Trophoblast cell (in vitro differentiated cells and primary cell): ENCODE measurements around the gene SNTN.

Experiments
- DNase-seq, 2 donors: peaks; one replicate each; pipeline ENCODE4 v3.0.0-alpha.2; 2016
- H2AFZ ChIP-seq: 2 replicates; pipeline ENCODE4 v1.6.1; 2013; ENCODE audit warnings: low read length, moderate library complexity, mild to moderate bottlenecking; ENCODE audit not compliant: insufficient read depth, poor library complexity
- H2AK5ac ChIP-seq: 2 replicates; pipeline ENCODE4 v1.6.1; 2013; ENCODE audit warnings: mild to moderate bottlenecking, low read length
- H2BK120ac ChIP-seq: 2 replicates; pipeline ENCODE4 v1.6.1; 2013; ENCODE audit warnings: low read length, mild to moderate bottlenecking, moderate library complexity; ENCODE audit not compliant: insufficient read depth, poor library complexity
- H2BK12ac ChIP-seq: 2 replicates; pipeline ENCODE4 v1.6.1; 2013; ENCODE audit warnings: mild to moderate bottlenecking, low read length, moderate library complexity
- H2BK5ac ChIP-seq: 2 replicates; pipeline ENCODE4 v1.6.1; 2013; ENCODE audit warnings: low read length, low read depth, moderate library complexity, mild to moderate bottlenecking; ENCODE audit not compliant: poor library complexity
- H3K14ac ChIP-seq: 2 replicates; pipeline ENCODE4 v1.6.1; 2013; ENCODE audit warnings: mild to moderate bottlenecking, low read length
- H3K18ac ChIP-seq: 2 replicates; pipeline ENCODE4 v1.6.1; 2013; ENCODE audit warnings: mild to moderate bottlenecking, low read length
- H3K23ac ChIP-seq: 2 replicates; pipeline ENCODE4 v1.6.1; 2013; ENCODE audit warnings: low read length
- H3K27ac ChIP-seq: 2 replicates; pipeline ENCODE4 v1.5.1; 2013; ENCODE audit warnings: low read depth, mild to moderate bottlenecking, inconsistent platforms, low read length, moderate library complexity
- H3K27me3 ChIP-seq: 2 replicates; pipeline ENCODE4 v1.6.1; 2013; ENCODE audit warnings: inconsistent platforms, mild to moderate bottlenecking, low read length, moderate library complexity; ENCODE audit not compliant: insufficient read depth
- H3K36me3 ChIP-seq, 2 experiments: 1 replicate in 1 of 2; 2 replicates in 1 of 2; pipeline ENCODE4 v1.6.1; 2013; ENCODE audit warnings: low read length in 2 of 2, mild to moderate bottlenecking in 2 of 2, moderate library complexity in 1 of 2; ENCODE audit not compliant: insufficient read depth in 2 of 2, control insufficient read depth in 1 of 2
- H3K4ac ChIP-seq: 2 replicates; pipeline ENCODE4 v1.6.1; 2013; ENCODE audit warnings: low read depth, mild to moderate bottlenecking, low read length, moderate library complexity
- H3K4me1 ChIP-seq, 2 experiments: 1 replicate in 1 of 2; 2 replicates in 1 of 2; pipeline ENCODE4 v1.6.1; 2013; ENCODE audit warnings: low read length in 2 of 2, mild to moderate bottlenecking in 2 of 2, moderate library complexity in 1 of 2; ENCODE audit not compliant: insufficient read depth in 2 of 2, control insufficient read depth in 1 of 2
- H3K4me2 ChIP-seq: 2 replicates; pipeline ENCODE4 v1.6.1; 2013; ENCODE audit warnings: inconsistent platforms, mild to moderate bottlenecking, low read length, moderate library complexity
- H3K4me3 ChIP-seq: 2 replicates; pipeline ENCODE4 v1.5.1; 2013; ENCODE audit warnings: mild to moderate bottlenecking, low read depth, low read length, inconsistent platforms
- H3K79me1 ChIP-seq: one replicate; pipeline ENCODE4 v1.6.1; 2013; ENCODE audit warnings: low read length
- H3K79me2 ChIP-seq: 2 replicates; pipeline ENCODE4 v1.6.1; 2013; ENCODE audit warnings: low read length, mild to moderate bottlenecking; ENCODE audit not compliant: control insufficient read depth, insufficient read depth, poor library complexity
- H3K9ac ChIP-seq: 2 replicates; pipeline ENCODE4 v1.6.1; 2013; ENCODE audit warnings: mild to moderate bottlenecking, low read length
- H3K9me3 ChIP-seq: 2 replicates; pipeline ENCODE4 v1.6.1; 2013; ENCODE audit warnings: low read depth, mild to moderate bottlenecking, control low read depth, inconsistent platforms, low read length; ENCODE audit not compliant: insufficient read depth
- H4K12ac ChIP-seq: 2 replicates; pipeline ENCODE4 v1.6.1; 2013; ENCODE audit warnings: low read depth, mild to moderate bottlenecking, low read length, moderate library complexity
- H4K8ac ChIP-seq: 2 replicates; pipeline ENCODE4 v1.6.1; 2013; ENCODE audit warnings: low read depth, mild to moderate bottlenecking, low read length, moderate library complexity
- H4K91ac ChIP-seq: one replicate; pipeline ENCODE4 v1.6.1; 2013; ENCODE audit warnings: low read depth, mild to moderate bottlenecking, low read length, moderate library complexity
- whole genome bisulfite sequencing: extraction: QIAGEN DNeasy Blood & Tissue Kit; methylation state at CpG from one replicate; pipeline ENCODE4 v1.1.7; 2013; ENCODE audit warnings: missing lambda C conversion rate; ENCODE audit not compliant: insufficient read length, insufficient coverage; ENCODE audit errors: extremely low coverage; 5-methylcytosine and 5-hydroxymethylcytosine counted together

Gene SNTN

DNA sequence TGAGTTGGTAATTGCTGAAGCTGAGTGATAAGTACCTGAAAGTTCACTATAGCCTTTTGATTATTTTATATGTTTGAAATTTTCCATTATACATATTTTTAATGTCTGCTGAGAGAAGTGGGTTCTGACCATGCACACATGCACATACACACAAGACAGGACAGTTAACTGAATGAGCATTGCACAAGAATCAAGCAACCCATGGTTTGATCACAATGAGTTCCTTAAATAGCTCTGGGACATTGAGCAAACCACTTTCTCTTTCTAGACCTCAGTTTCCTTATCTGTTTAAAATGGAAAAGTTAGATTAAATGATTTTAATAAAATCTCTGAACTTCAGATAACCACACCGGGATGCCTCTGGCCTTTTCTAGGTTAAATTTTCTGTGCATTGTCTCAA lies 26.7 kb downstream of the SNTN start:
- Histone ChIP-seq H2BK12ac (no peak overlapping the region), H3K4me1 (no peaks in the 10 kb centered on the region), H4K12ac (no peak overlapping the region), H3K27me3 (no peaks in the 10 kb centered on the region), H3K18ac (no peak overlapping the region), H3K4ac (no peak overlapping the region), H2AFZ (no peak overlapping the region), H3K36me3 (no peaks in the 10 kb centered on the region), H3K27ac (no peak overlapping the region), H2BK5ac (no peak overlapping the region), H3K14ac (no peak overlapping the region), H3K79me2 (no peaks in the 10 kb centered on the region), H3K9ac (no peak overlapping the region), H4K91ac (no peak overlapping the region), H3K4me3 (no peak overlapping the region), H3K9me3 (no peaks in the 10 kb centered on the region), H3K79me1 (no peaks in the 10 kb centered on the region), H2BK120ac (no peak overlapping the region), H3K4me2 (no peak overlapping the region), H4K8ac (no peak overlapping the region), H2AK5ac (no peak overlapping the region), H3K23ac (no peak overlapping the region)
- no peak for DNase-seq
- no CpG with 5 or more reads among the region's 1 CpG for WGBS

DNA sequence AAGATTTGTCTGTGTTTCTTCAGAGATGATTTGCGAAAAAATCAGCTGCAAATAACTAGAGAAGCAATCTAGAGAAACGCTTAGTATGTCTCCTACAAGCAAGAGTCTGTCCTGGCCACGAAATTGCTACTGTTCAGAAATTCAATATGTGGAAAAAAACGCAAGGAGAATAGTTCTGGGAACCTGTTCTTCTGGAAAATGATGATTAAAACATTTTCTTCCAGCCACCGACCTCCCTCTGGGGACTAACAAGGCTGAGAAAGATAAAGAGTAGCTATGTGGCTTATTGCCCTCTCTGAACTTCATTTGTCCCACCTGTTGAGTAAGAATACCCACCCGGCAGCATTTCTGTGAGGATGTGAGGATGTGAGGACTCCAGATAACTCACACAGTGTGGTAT lies 31.6 kb downstream of the SNTN start:
- Histone ChIP-seq H3K27me3 (no peaks in the 10 kb centered on the region), H2AFZ (no peak overlapping the region), H3K4me3 (no peak overlapping the region), H3K79me2 (no peaks in the 10 kb centered on the region), H3K27ac (no peak overlapping the region), H2BK12ac (no peak overlapping the region), H2AK5ac (no peak overlapping the region), H4K91ac (no peak overlapping the region), H4K8ac (no peak overlapping the region), H3K14ac (no peak overlapping the region), H3K9me3 (no peaks in the 10 kb centered on the region), H3K18ac (no peak overlapping the region), H3K4ac (no peak overlapping the region), H3K23ac (no peak overlapping the region), H3K4me1 (no peaks in the 10 kb centered on the region), H2BK5ac (no peak overlapping the region), H3K79me1 (no peaks in the 10 kb centered on the region), H4K12ac (no peak overlapping the region), H3K4me2 (no peak overlapping the region), H3K9ac (no peak overlapping the region), H3K36me3 (no peaks in the 10 kb centered on the region), H2BK120ac (no peak overlapping the region)
- no CpG with 5 or more reads among the region's 6 CpGs for WGBS
- DNase-seq = peak; percentile 83 to 92

DNA sequence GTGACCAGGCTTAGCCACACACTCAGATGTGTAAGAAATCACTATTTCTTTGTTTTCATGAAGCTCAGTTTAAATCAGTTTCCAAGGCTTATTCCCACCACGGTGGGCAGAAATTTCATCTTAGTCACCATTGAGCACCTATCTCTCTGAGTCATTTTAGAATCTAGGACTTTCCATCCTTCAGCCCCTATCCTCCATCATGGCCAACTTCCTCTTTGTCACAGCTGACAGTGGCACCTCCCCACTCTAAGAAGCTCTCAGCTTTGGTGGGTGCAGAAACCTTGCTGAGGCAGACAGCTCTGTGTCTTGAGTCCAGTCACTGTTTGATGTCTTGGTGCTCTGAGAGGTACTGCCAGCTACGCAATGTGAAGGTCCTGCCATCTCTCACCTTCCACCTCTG lies 32.9 kb downstream of the SNTN start:
- Histone ChIP-seq H3K79me1 (no peaks in the 10 kb centered on the region), H3K23ac (no peak overlapping the region), H4K91ac (no peak overlapping the region), H3K9me3 (no peaks in the 10 kb centered on the region), H3K4ac (no peak overlapping the region), H2BK12ac (peak overlapping the region; percentile 22), H3K36me3 (no peaks in the 10 kb centered on the region), H3K79me2 (no peaks in the 10 kb centered on the region), H2AK5ac (no peak overlapping the region), H2AFZ (no peak overlapping the region), H3K4me1 (no peaks in the 10 kb centered on the region), H3K27me3 (no peaks in the 10 kb centered on the region), H2BK120ac (no peak overlapping the region), H3K4me3 (no peak overlapping the region), H3K9ac (no peak overlapping the region), H3K18ac (no peak overlapping the region), H3K14ac (no peak overlapping the region), H3K4me2 (no peak overlapping the region), H2BK5ac (no peak overlapping the region), H4K12ac (peak overlapping the region; percentile 54), H3K27ac (no peak overlapping the region), H4K8ac (no peak overlapping the region)
- WGBS = no CpG with 5 or more reads among the region's 2 CpGs
- DNase-seq = no peak

DNA sequence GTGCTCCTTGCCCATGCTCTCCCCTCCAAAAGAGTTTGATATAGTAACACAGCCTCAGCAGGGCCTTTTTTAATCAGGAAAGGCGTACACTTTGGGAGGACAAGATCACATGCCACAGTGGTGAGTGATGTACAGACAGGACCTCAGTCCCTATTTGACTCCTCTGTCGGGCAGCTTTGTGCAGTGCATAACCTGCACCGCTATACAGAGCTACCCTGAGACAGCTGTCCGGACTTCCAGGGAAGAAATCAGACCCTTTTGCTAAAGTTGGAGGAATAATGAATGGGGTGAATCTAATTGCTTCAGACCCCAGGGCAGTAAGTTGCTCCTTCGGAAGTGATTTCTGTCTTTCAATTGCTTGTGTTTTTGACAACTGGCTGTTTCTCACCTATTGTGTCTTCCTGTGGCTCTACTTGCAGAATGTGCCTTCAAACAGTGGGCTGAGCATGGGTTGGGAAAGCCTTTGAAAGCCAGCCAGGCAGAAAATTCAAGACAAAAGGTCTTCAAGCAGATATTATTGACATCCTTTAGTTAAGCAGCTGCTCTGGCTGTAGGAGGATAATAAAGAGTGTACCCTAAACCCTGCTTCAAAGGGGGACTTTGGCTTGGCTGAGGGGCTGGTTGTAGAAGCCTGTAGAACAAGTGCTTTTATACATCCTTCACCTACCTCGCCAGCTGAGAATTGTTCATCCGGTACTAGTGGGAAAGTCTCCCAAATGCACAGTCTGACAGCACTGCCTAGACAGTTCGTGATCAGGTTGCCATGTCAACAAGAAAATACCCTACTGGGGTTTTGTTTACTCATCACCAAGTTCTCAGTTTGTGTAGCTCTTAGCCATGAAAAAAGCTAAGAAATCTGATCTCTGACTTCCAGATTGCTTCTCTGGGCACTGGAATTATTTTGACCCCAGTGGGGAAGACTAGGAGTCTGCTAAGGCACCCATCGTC lies 35.1 kb downstream of the SNTN start:
- Histone ChIP-seq H2AK5ac (no peak overlapping the region), H3K79me1 (no peaks in the 10 kb centered on the region), H2AFZ (no peak overlapping the region), H3K4me1 (no peaks in the 10 kb centered on the region), H3K27me3 (no peaks in the 10 kb centered on the region), H4K91ac (no peak overlapping the region), H2BK5ac (no peak overlapping the region), H4K8ac (no peak overlapping the region), H4K12ac (no peak overlapping the region), H3K79me2 (no peaks in the 10 kb centered on the region), H3K4ac (no peak overlapping the region), H3K27ac (no peak overlapping the region), H3K18ac (no peak overlapping the region), H3K4me2 (no peak overlapping the region), H3K4me3 (no peak overlapping the region), H3K23ac (no peak overlapping the region), H3K14ac (no peak overlapping the region), H3K36me3 (no peaks in the 10 kb centered on the region), H3K9ac (peak overlapping the region; percentile 23), H2BK120ac (no peak overlapping the region), H3K9me3 (no peaks in the 10 kb centered on the region), H2BK12ac (no peak overlapping the region)
- WGBS = no CpG with 5 or more reads among the region's 9 CpGs
- DNase-seq = no peak
